IPS DF 6.9 (cell line): ENCODE data around the gene RAB7A.
"Not testable (repeated sequence)": the region's sequence is repeated elsewhere in the genome, so short reads cannot be mapped to it uniquely, and the experiment has no call there.

Experiments
- DNase-seq: peaks from one replicate; pipeline ENCODE4 v3.0.0-alpha.2; 2013; ENCODE audit warnings: low read depth, low spot score
- H3K27ac ChIP-seq: one replicate; pipeline ENCODE4 v1.5.1; 2013; ENCODE audit warnings: low read length, control low read depth
- H3K27me3 ChIP-seq: 2 replicates; pipeline ENCODE4 v1.6.1; 2013; ENCODE audit warnings: mild to moderate bottlenecking, low read length; ENCODE audit not compliant: control insufficient read depth, insufficient read depth
- H3K36me3 ChIP-seq: 2 replicates; pipeline ENCODE4 v1.6.1; 2013; ENCODE audit warnings: low read length; ENCODE audit not compliant: control insufficient read depth, insufficient read depth
- H3K4me1 ChIP-seq: 2 replicates; pipeline ENCODE4 v1.6.1; 2013; ENCODE audit warnings: low read length; ENCODE audit not compliant: control insufficient read depth, insufficient read depth
- H3K4me3 ChIP-seq: 2 replicates; pipeline ENCODE4 v1.5.1; 2013; ENCODE audit warnings: mild to moderate bottlenecking, low read length
- H3K9me3 ChIP-seq: 2 replicates; pipeline ENCODE4 v1.6.1; 2013; ENCODE audit warnings: low read length, inconsistent platforms; ENCODE audit not compliant: control insufficient read depth, insufficient read depth
- WGBS: extraction: QIAGEN DNeasy Blood & Tissue Kit; methylation state at CpG from one replicate; pipeline ENCODE4 v1.1.7; 2013; ENCODE audit warnings: mixed read lengths, missing lambda C conversion rate; ENCODE audit not compliant: insufficient read length, insufficient coverage; 5-methylcytosine and 5-hydroxymethylcytosine counted together

Gene RAB7A

DNA sequence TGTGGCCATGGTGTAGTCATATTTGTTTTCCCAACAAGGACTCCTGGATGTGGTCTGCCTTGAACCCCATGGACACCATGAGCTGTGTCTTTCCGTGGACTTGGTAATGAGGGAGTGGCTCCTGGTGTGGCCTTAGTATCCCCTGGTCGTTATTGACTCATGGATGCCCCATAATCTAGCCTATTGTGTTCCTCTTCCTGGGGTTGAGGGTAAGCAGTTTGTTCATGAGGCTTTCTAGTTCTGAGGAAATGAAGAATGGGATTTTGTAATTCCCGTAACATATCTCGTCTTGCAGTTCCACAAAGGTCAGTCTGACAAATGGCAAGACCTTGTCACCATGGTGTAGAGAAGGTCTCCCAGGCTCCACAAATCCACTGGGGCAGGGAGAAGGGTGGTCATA is 22.6 kb downstream of the RAB7A start:
- Histone ChIP-seq H3K36me3 (no peaks in the 10 kb centered on the region), H3K9me3 (no peaks in the 10 kb centered on the region; the same call in 1 of the 2 replicates), H3K27me3 (no peaks in the 10 kb centered on the region), H3K4me3 (no peak overlapping the region), H3K4me1 (peaks cover 2% of the 10 kb centered on the region; the same call in 1 of the 2 replicates), H3K27ac (no peak overlapping the region)
- no CpG with 5 or more reads among the region's 4 CpGs for WGBS
- DNase-seq: no peak

DNA sequence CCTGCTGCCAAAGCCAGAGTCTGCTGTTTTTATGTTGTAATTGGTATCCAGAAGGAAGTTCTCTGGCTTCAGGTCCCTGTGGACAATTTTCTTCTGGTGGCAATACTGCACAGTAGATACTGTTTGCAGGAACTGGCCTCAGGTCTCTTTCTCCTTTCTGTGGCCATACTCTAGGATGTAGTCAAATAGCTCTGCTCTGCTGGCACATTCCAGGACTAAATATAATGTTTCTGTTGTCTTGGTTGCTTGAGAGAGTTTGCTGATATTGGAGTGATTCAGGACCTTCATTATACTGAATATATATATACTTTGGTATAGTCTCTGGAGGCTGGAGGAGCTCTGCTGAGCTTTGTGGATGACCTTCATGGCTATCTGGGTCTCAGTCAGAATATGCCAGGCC is 23.1 kb downstream of the RAB7A start:
- Histone ChIP-seq H3K4me3 (no peak overlapping the region), H3K27me3 (no peaks in the 10 kb centered on the region), H3K4me1 (peaks cover 2% of the 10 kb centered on the region; the same call in 1 of the 2 replicates), H3K9me3 (no peaks in the 10 kb centered on the region; the same call in 1 of the 2 replicates), H3K36me3 (no peaks in the 10 kb centered on the region), H3K27ac (no peak overlapping the region)
- no peak for DNase-seq

GRCh38 chr3:128749561-128749960 is 23.6 kb downstream of the RAB7A start:
- H3K27me3 ChIP-seq, H3K9me3 ChIP-seq, H3K4me1 ChIP-seq, DNase-seq, H3K36me3 ChIP-seq, H3K27ac ChIP-seq, H3K4me3 ChIP-seq: not testable (repeated sequence)
- WGBS: no CpG with 5 or more reads among the region's 5 CpGs

DNA sequence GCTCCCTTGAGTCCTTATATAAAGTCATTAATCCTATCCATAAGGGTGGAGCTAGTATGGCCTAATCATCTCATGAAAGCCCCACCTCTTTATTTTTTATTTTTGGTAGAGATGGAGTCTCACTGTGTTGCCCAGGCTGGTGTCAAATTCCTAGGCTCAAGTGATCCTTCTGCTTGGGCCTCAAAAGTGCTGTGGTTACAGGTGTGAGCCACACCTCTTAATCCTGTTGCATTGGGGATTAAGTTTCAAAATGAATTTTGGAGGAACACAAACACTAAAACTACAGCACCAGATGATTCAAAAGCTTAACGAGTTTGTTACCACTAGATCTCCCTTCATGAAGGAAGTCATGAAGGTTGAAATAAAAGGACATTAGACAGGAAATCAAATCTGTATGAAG is 27.7 kb downstream of the RAB7A start:
- Histone ChIP-seq H3K36me3 (no peaks in the 10 kb centered on the region), H3K4me1 (peaks cover 2% of the 10 kb centered on the region; the same call in 1 of the 2 replicates), H3K27ac (no peak overlapping the region), H3K9me3 (no peaks in the 10 kb centered on the region), H3K4me3 (no peak overlapping the region), H3K27me3 (no peaks in the 10 kb centered on the region)
- no CpG with 5 or more reads among the region's 1 CpG for WGBS
- DNase-seq: no peak

GRCh38 chr3:128760042-128760441 is 34.1 kb downstream of the RAB7A start:
- Histone ChIP-seq H3K27me3 (no peaks in the 10 kb centered on the region), H3K36me3 (no peaks in the 10 kb centered on the region; the same call in 1 of the 2 replicates), H3K4me3 (no peak overlapping the region), H3K9me3 (no peaks in the 10 kb centered on the region), H3K4me1 (no peaks in the 10 kb centered on the region), H3K27ac (no peak overlapping the region)
- no CpG with 5 or more reads among the region's 5 CpGs for WGBS
- no peak for DNase-seq

GRCh38 chr3:128760881-128761280 is 34.9 kb downstream of the RAB7A start:
- H3K36me3 ChIP-seq: no peaks in the 10 kb centered on the region; the same call in 1 of the 2 replicates
- H3K9me3 ChIP-seq: no peaks in the 10 kb centered on the region
- WGBS: no CpG with 5 or more reads among the region's 3 CpGs
- H3K27me3 ChIP-seq: no peaks in the 10 kb centered on the region
- H3K27ac ChIP-seq: no peak overlapping the region
- no peak for DNase-seq
- H3K4me3 ChIP-seq: no peak overlapping the region
- no peaks in the 10 kb centered on the region for H3K4me1 ChIP-seq

DNA sequence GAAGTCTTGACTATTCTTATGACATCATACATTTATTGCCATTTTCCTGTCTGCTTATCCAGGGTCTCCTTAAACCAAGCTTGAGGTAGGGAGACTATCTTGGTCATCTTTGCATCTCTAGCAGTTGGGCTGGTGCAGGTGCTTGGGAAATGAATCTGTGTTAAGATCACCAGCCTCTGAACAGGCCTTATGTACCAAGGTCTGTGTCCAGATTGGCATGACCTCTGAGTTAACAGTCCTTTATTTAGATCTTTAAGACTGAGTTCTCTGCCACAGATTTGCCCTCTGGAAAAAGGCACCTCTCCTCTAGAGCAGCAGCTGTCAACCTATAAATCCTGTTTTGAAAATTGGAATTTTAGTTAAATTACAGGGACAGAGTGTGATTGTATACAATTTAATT is 35.4 kb downstream of the RAB7A start:
- H3K4me3 ChIP-seq: no peak overlapping the region
- no peak overlapping the region for H3K27ac ChIP-seq
- no peaks in the 10 kb centered on the region for H3K27me3 ChIP-seq
- no peaks in the 10 kb centered on the region for H3K4me1 ChIP-seq
- no peaks in the 10 kb centered on the region for H3K9me3 ChIP-seq
- DNase-seq: no peak
- H3K36me3 ChIP-seq: no peaks in the 10 kb centered on the region; the same call in 1 of the 2 replicates

DNA sequence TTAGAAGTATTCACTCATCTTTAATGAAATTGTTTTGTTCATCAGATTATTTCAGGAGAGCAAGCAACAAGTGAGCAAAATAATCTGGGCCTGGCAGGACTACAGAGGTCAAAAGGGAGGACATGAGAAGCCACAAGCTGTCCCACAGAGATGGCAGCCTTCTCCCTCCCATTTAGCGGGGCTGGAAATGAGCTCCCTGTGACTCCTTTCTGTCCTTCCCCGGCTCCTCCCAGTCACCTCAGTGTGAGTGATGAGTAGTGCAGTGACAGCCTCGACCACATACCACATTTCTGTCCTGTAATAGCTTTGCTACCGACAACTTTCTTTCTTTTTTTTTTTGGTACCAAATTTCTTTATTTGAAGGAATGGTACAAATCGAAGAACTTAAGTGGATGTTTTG is 38.0 kb downstream of the RAB7A start:
- Histone ChIP-seq H3K9me3 (no peaks in the 10 kb centered on the region), H3K27me3 (no peaks in the 10 kb centered on the region), H3K36me3 (no peaks in the 10 kb centered on the region; the same call in 1 of the 2 replicates), H3K4me3 (no peak overlapping the region), H3K27ac (no peak overlapping the region), H3K4me1 (no peaks in the 10 kb centered on the region)
- no peak for DNase-seq
- WGBS: no CpG with 5 or more reads among the region's 5 CpGs

DNA sequence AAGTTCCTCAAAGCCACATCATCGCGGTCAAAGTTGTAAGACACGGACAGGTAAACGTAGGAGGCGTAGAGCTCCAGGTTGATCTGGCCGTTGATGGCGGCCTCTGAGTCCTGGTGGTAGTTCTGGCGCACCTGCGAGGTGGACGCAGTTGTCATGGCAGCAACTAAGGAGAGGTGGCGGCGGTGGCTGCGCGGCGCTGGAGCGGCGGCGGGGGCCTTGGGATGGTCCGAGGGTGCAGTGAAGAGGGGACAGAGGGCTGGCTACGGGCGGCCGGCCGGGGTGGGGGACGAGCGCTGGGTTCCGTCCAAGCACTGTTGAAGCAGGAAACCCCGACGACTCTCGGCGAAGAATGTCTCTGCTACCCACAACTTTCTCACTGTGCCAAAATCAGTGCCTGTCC is 38.9 kb downstream of the RAB7A start:
- no peak overlapping the region for H3K27ac ChIP-seq
- no peak for DNase-seq
- no CpG with 5 or more reads among the region's 30 CpGs for WGBS
- H3K4me1 ChIP-seq: no peaks in the 10 kb centered on the region
- H3K4me3 ChIP-seq: no peak overlapping the region
- no peaks in the 10 kb centered on the region for H3K27me3 ChIP-seq
- no peaks in the 10 kb centered on the region for H3K9me3 ChIP-seq
- no peaks in the 10 kb centered on the region; the same call in 1 of the 2 replicates for H3K36me3 ChIP-seq

- H3K36me3 ChIP-seq: no peaks in the 10 kb centered on the region; the same call in 1 of the 2 replicates
- H3K27ac ChIP-seq: no peak overlapping the region
- no peak overlapping the region for H3K4me3 ChIP-seq
- no peaks in the 10 kb centered on the region for H3K9me3 ChIP-seq
- no peak for DNase-seq
- H3K4me1 ChIP-seq: no peaks in the 10 kb centered on the region
- WGBS: no CpG with 5 or more reads among the region's 6 CpGs
- no peaks in the 10 kb centered on the region for H3K27me3 ChIP-seq
Observed at GRCh38 chr3:128767094-128767750, 41.2 kb downstream of the RAB7A start.

DNA sequence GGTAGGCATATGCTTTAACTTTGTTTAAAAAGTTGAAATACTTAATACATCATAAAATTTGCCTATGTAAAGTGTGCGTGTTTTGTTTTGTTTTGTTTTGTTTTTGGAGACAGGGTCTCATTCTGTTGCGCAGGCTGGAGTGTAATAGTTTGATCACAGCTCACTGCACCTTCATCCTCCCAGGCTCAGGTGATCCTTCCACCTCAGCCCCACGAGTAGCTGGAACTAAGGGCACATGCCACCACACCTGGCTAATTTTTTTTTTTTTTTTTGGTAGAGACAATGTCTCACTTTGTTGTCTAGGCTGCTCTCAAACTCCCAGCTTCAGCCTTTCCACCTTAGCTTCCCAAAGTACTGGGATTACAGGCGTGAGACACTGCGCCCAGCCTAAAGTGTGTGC is 42.5 kb downstream of the RAB7A start:
- H3K27me3 ChIP-seq: no peaks in the 10 kb centered on the region
- no peak overlapping the region for H3K4me3 ChIP-seq
- no peaks in the 10 kb centered on the region for H3K4me1 ChIP-seq
- no peak overlapping the region for H3K27ac ChIP-seq
- no peaks in the 10 kb centered on the region; the same call in 1 of the 2 replicates for H3K36me3 ChIP-seq
- H3K9me3 ChIP-seq: no peaks in the 10 kb centered on the region
- DNase-seq: no peak
- no CpG with 5 or more reads among the region's 5 CpGs for WGBS
